Right renal cortex interstitium (tissue), 3 donors: Measurements from ENCODE around the gene TTLL5. TPM values are rescaled to one million over a fixed set of nuclear protein-coding genes. Genes with fewer than 3 reads are reported as not detected.
"Not testable (repeated sequence)": the region's sequence is repeated elsewhere in the genome, so short reads cannot be mapped to it uniquely, and the experiment has no call there.

Experiments used
- DNase-seq, 3 donors: peaks; one replicate each; pipeline ENCODE4 v3.0.0-alpha.2; 2013; ENCODE audit warnings: low read depth in 3 of 3, low spot score in 2 of 3
- polyA plus RNA-seq, 3 donors: library from polyadenylated mRNA; unstranded; fragments of 120-200 nt; gene quantifications; one replicate each; pipeline ENCODE4 v1.2.1, GENCODE V29; 2013; ENCODE audit not compliant: insufficient read length in 3 of 3

Gene TTLL5
- polyA plus RNA-seq, 3 donors: 28.7 to 35.1 (median 33.1) TPM

GRCh38 chr14:75826599-75826998 lies 165.6 kb downstream of the TTLL5 start:
- DNase-seq: no peak

GRCh38 chr14:75827331-75827730 lies 166.3 kb downstream of the TTLL5 start:
- no peak for DNase-seq

GRCh38 chr14:75829316-75829715 lies 168.3 kb downstream of the TTLL5 start:
- DNase-seq: no peak

- DNase-seq: no peak
Measured at GRCh38 chr14:75831455-75831854, 170.4 kb downstream of the TTLL5 start.

GRCh38 chr14:75831952-75832351 lies 170.9 kb downstream of the TTLL5 start:
- DNase-seq: no peak

- no peak for DNase-seq
Measured at GRCh38 chr14:75832621-75833297, 171.7 kb downstream of the TTLL5 start.

- no peak for DNase-seq
Measured at GRCh38 chr14:75833326-75834020, 172.4 kb downstream of the TTLL5 start.

- DNase-seq: no peak
Measured at GRCh38 chr14:75835156-75835725, 174.2 kb downstream of the TTLL5 start.

GRCh38 chr14:75835737-75836136 lies 174.7 kb downstream of the TTLL5 start:
- DNase-seq: no peak

GRCh38 chr14:75837151-75837787 lies 176.2 kb downstream of the TTLL5 start:
- DNase-seq: no peak

- DNase-seq: no peak
Measured at GRCh38 chr14:75840911-75841310, 179.9 kb downstream of the TTLL5 start.

- DNase-seq: no peak
Measured at GRCh38 chr14:75842551-75842950, 181.5 kb downstream of the TTLL5 start.

GRCh38 chr14:75844486-75844885 lies 183.4 kb downstream of the TTLL5 start:
- no peak for DNase-seq

GRCh38 chr14:75845136-75845804 lies 184.2 kb downstream of the TTLL5 start:
- no peak for DNase-seq

- not testable (repeated sequence) for DNase-seq
Measured at GRCh38 chr14:75846694-75847093, 185.6 kb downstream of the TTLL5 start.

- DNase-seq: no peak
Measured at GRCh38 chr14:75847584-75847983, 186.5 kb downstream of the TTLL5 start.

GRCh38 chr14:75848167-75848913 lies 187.3 kb downstream of the TTLL5 start:
- DNase-seq: no peak

GRCh38 chr14:75849300-75849895 lies 188.4 kb downstream of the TTLL5 start:
- no peak for DNase-seq

GRCh38 chr14:75851574-75851866 lies 190.5 kb downstream of the TTLL5 start:
- DNase-seq: no peak
